ENCODE results near the gene IL10RB. TPM values are rescaled to one million over a fixed set of nuclear protein-coding genes. Genes with fewer than 3 reads are reported as not detected.

The IL10RB gene
- total and polyA plus RNA-seq, 2 of the 4 experiments (the other 2 are of a cell fraction): 20.1 to 45.2 TPM

GRCh38 chr21:33345751-33346238, 79.6 kb downstream of the IL10RB start:
- in situ Hi-C loops (cut with MboI; ENCODE audit: low sequenced_read_pairs): no loop called here
- Histone ChIP-seq H3K56ac (ENCODE audit: extremely low read depth, insufficient read depth, low read length) (no peak overlapping the region), H3K79me1 (ENCODE audit: low read depth in 1 of 2, low read length in 2 of 2) (peaks cover 0 to 3% of the 10 kb centered on the region in 2 experiments; a peak in 2 of 4 replicates), H3K9ac (ENCODE audit: low read depth, low read length) (no peak overlapping the region), H3K9me1 (ENCODE audit: insufficient read depth, low read length) (no peaks in the 10 kb centered on the region), H3K4me2 (ENCODE audit: low read depth, low read length) (no peak overlapping the region), H4K5ac (ENCODE audit: low read depth, low read length) (no peak overlapping the region), H4K20me1 (ENCODE audit: insufficient read depth, low read length) (no peaks in the 10 kb centered on the region; the same call in 1 of the 2 replicates), H3K23ac (ENCODE audit: low read depth, low read length) (no peak overlapping the region), H2BK5ac (ENCODE audit: low read depth, low read length, poor library complexity, severe bottlenecking) (no peak overlapping the region), H2BK15ac (ENCODE audit: low read depth, low read length) (no peak overlapping the region), H3K9me3 (ENCODE audit: control insufficient read depth, insufficient read depth, low read length) (no peaks in the 10 kb centered on the region), H2BK20ac (ENCODE audit: low read depth, low read length) (no peak overlapping the region), H2AK5ac (ENCODE audit: low read depth, low read length) (no peak overlapping the region), H3K4ac (ENCODE audit: low read depth, low read length) (no peak overlapping the region), H3K14ac (replicated peaks; ENCODE audit: low read depth, low read length) (no peak overlapping the region), H4K91ac (ENCODE audit: insufficient read depth, low read depth, low read length) (no peak overlapping the region), H2AFZ (replicated peaks; ENCODE audit: low read length, poor library complexity) (no peak overlapping the region), H3K27me3 (ENCODE audit: control insufficient read depth, insufficient read depth, low read length) (no peaks in the 10 kb centered on the region), H2BK120ac (ENCODE audit: low read depth, low read length) (no peak overlapping the region), H3K27ac (ENCODE audit: insufficient read depth, low read length) (no peak overlapping the region), H3K4me1 (ENCODE audit: control insufficient read depth, insufficient read depth, low read length) (no peaks in the 10 kb centered on the region), H2AK9ac (replicated peaks; ENCODE audit: low read depth, low read length, poor library complexity) (no peak overlapping the region), H3K36me3 (ENCODE audit: control insufficient read depth, insufficient read depth, low read length) (peaks cover 15% of the 10 kb centered on the region), H4K8ac (ENCODE audit: low read depth in 2 of 2, low read length in 2 of 2) (no peak overlapping the region), H3K4me3 (ENCODE audit: insufficient read depth, low read depth, low read length) (no peak overlapping the region), H3K18ac (ENCODE audit: low read depth, low read length) (no peak overlapping the region)
- ChIA-PET POLR2A (ENCODE audit: unreplicated experiment) (no interaction called here), CTCF (no interaction called here)
- no peak for TF ChIP-seq RAD21 (IDR thresholded peaks at IDR 0.05; ENCODE audit: low read length)
- TF ChIP-seq, protein P1, sequence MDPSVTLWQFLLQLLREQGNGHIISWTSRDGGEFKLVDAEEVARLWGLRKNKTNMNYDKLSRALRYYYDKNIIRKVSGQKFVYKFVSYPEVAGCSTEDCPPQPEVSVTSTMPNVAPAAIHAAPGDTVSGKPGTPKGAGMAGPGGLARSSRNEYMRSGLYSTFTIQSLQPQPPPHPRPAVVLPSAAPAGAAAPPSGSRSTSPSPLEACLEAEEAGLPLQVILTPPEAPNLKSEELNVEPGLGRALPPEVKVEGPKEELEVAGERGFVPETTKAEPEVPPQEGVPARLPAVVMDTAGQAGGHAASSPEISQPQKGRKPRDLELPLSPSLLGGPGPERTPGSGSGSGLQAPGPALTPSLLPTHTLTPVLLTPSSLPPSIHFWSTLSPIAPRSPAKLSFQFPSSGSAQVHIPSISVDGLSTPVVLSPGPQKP (IDR thresholded peaks at IDR 0.05; ENCODE audit: borderline replicate concordance, low read depth, low read length): no peak
- no peak for TF ChIP-seq MAFK (IDR thresholded peaks at IDR 0.05; ENCODE audit: low read depth, low read length)
- TF ChIP-seq CTCF (conservative IDR thresholded peaks at IDR 0.05; ENCODE audit: low read depth, low read length): no peak
- no peak for TF ChIP-seq BHLHE40 (IDR thresholded peaks at IDR 0.05; ENCODE audit: low read depth, low read length)
- no peak for TF ChIP-seq RFX5 (IDR thresholded peaks at IDR 0.05; ENCODE audit: low read depth, low read length)
- no peak for TF ChIP-seq MXI1 (IDR thresholded peaks at IDR 0.05; ENCODE audit: borderline replicate concordance, low read depth, low read length)
- no peak for TF ChIP-seq MAZ (IDR thresholded peaks at IDR 0.05; ENCODE audit: borderline replicate concordance, low read depth, low read length)
- no peak for TF ChIP-seq FOS (IDR thresholded peaks at IDR 0.05; ENCODE audit: low read depth, low read length)
- TF ChIP-seq CHD1 (IDR thresholded peaks at IDR 0.05; ENCODE audit: low read depth, low read length): no peak
- TF ChIP-seq RCOR1 (IDR thresholded peaks at IDR 0.05; ENCODE audit: insufficient replicate concordance, low read length): no peak
- no peak for TF ChIP-seq CEBPB (IDR thresholded peaks at IDR 0.05; ENCODE audit: low read depth, low read length)
- TF ChIP-seq USF2 (IDR thresholded peaks at IDR 0.05; ENCODE audit: low read depth, low read length): no peak
- no peak for TF ChIP-seq POLR2A (IDR thresholded peaks at IDR 0.05; ENCODE audit: low read depth, low read length)
- TF ChIP-seq SMC3 (IDR thresholded peaks at IDR 0.05; ENCODE audit: low read depth, low read length): no peak
- TF ChIP-seq NFE2L2 (IDR thresholded peaks at IDR 0.05; ENCODE audit: low read depth, low read length): no peak
- dilution Hi-C loops (cut with HindIII; ENCODE audit: low sequenced_read_pairs, unreplicated experiment): no loop called here
- no peak for ATAC-seq (ENCODE audit: low read depth)
- no TSS peak for BruUV-seq (replicated peaks)
- no peak for DNase-seq
- 100% methylated on average over 2 of the region's 5 CpGs; no CpG with 5 or more reads in 1 of the 2 experiments for WGBS, 2 experiments (ENCODE audit: extremely low coverage in 2 of 2, insufficient read length in 1 of 2)
- intact Hi-C loops (cut with micrococcal nuclease): loop anchor here (10.0 kb wide), 1 partner anchor 59 kb away; the partner anchor contains the start of gene IFNGR2

Data from IMR-90 (cell line).